ENCODE measurements around the gene LRRC8A.

Gene LRRC8A

GRCh38 chr9:128901379-128901778 is 19.4 kb downstream of the LRRC8A start:
- DNase-seq (ENCODE audit: low read depth in 2 of 2), result no peak

- DNase-seq (ENCODE audit: low read depth in 2 of 2), result no peak
Observed at GRCh38 chr9:128901822-128902221, 19.9 kb downstream of the LRRC8A start.

GRCh38 chr9:128902351-128903078 is 20.6 kb downstream of the LRRC8A start:
- DNase-seq (ENCODE audit: low read depth in 2 of 2), result peak; percentile 71 to 77

- DNase-seq (ENCODE audit: low read depth in 2 of 2), result no peak
Observed at GRCh38 chr9:128903079-128903461, 21.1 kb downstream of the LRRC8A start.

GRCh38 chr9:128903871-128904620 is 22.1 kb downstream of the LRRC8A start:
- no peak for DNase-seq (ENCODE audit: low read depth in 2 of 2)

GRCh38 chr9:128905964-128906363 is 24.0 kb downstream of the LRRC8A start:
- no peak for DNase-seq (ENCODE audit: low read depth in 2 of 2)

- no peak for DNase-seq (ENCODE audit: low read depth in 2 of 2)
Observed at GRCh38 chr9:128906741-128907140, 24.8 kb downstream of the LRRC8A start.

GRCh38 chr9:128908372-128908771 is 26.4 kb downstream of the LRRC8A start:
- DNase-seq (ENCODE audit: low read depth in 2 of 2), result no peak

- no peak for DNase-seq (ENCODE audit: low read depth in 2 of 2)
Observed at GRCh38 chr9:128909859-128910258, 27.9 kb downstream of the LRRC8A start.

GRCh38 chr9:128910906-128911305 is 29.0 kb downstream of the LRRC8A start:
- DNase-seq (ENCODE audit: low read depth in 2 of 2), result no peak

GRCh38 chr9:128911529-128912035 is 29.6 kb downstream of the LRRC8A start:
- no peak for DNase-seq (ENCODE audit: low read depth in 2 of 2)

GRCh38 chr9:128912270-128912853 is 30.4 kb downstream of the LRRC8A start:
- no peak for DNase-seq (ENCODE audit: low read depth in 2 of 2)

- no peak for DNase-seq (ENCODE audit: low read depth in 2 of 2)
Observed at GRCh38 chr9:128913048-128913900, 31.3 kb downstream of the LRRC8A start.

GRCh38 chr9:128913995-128914772 is 32.3 kb downstream of the LRRC8A start:
- DNase-seq (ENCODE audit: low read depth in 2 of 2), result no peak

GRCh38 chr9:128916204-128916603 is 34.3 kb downstream of the LRRC8A start:
- no peak for DNase-seq (ENCODE audit: low read depth in 2 of 2)

GRCh38 chr9:128916745-128917144 is 34.8 kb downstream of the LRRC8A start:
- no peak for DNase-seq (ENCODE audit: low read depth in 2 of 2)

- DNase-seq (ENCODE audit: low read depth in 2 of 2), result no peak
Observed at GRCh38 chr9:128917151-128917849, 35.4 kb downstream of the LRRC8A start.

- no peak for DNase-seq (ENCODE audit: low read depth in 2 of 2)
Observed at GRCh38 chr9:128918921-128919320, 37.0 kb downstream of the LRRC8A start.

GRCh38 chr9:128919402-128920089 is 37.6 kb downstream of the LRRC8A start:
- no peak for DNase-seq (ENCODE audit: low read depth in 2 of 2)

Measured in stimulated activated CD8-positive, alpha-beta memory T cell treated with anti-CD3 and anti-CD28 coated beads, Interleukin-2, amount 100 ng/mL, for 48 hours (primary cell).